ENCODE data around the gene ART5.

ART5 gene

DNA sequence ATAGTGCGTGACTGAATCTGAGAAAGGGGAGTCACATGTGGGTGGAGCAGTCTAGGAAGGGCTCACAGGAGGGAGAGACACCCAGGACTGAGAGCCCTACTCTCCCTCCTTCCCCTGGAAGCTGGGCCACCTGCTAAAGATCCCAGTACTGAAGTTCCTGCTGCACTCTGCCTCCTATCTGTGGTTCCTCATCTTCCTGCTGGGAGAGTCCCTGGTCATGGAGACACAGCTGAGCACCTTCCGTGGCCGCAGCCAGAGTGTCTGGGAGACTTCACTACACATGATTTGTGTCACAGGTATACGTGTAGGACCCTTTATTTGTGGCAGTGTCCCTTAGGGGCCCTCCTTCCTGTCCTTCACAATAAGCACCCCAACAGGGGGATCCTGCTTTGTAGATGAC lies 19.3 kb downstream of the ART5 start:
- TF ChIP-seq, protein P1, sequence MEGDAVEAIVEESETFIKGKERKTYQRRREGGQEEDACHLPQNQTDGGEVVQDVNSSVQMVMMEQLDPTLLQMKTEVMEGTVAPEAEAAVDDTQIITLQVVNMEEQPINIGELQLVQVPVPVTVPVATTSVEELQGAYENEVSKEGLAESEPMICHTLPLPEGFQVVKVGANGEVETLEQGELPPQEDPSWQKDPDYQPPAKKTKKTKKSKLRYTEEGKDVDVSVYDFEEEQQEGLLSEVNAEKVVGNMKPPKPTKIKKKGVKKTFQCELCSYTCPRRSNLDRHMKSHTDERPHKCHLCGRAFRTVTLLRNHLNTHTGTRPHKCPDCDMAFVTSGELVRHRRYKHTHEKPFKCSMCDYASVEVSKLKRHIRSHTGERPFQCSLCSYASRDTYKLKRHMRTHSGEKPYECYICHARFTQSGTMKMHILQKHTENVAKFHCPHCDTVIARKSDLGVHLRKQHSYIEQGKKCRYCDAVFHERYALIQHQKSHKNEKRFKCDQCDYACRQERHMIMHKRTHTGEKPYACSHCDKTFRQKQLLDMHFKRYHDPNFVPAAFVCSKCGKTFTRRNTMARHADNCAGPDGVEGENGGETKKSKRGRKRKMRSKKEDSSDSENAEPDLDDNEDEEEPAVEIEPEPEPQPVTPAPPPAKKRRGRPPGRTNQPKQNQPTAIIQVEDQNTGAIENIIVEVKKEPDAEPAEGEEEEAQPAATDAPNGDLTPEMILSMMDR (IDR thresholded peaks at IDR 0.05; ENCODE audit: low read depth, low read length), result no peak
- DNase-seq (ENCODE audit: low read depth, low spot score), result no peak
- in situ Hi-C loops (cut with HindIII; ENCODE audit: low sequenced_read_pairs), result no loop called here
- no peak overlapping the region for H3K4me3 ChIP-seq (ENCODE audit: low read depth, low read length)

DNA sequence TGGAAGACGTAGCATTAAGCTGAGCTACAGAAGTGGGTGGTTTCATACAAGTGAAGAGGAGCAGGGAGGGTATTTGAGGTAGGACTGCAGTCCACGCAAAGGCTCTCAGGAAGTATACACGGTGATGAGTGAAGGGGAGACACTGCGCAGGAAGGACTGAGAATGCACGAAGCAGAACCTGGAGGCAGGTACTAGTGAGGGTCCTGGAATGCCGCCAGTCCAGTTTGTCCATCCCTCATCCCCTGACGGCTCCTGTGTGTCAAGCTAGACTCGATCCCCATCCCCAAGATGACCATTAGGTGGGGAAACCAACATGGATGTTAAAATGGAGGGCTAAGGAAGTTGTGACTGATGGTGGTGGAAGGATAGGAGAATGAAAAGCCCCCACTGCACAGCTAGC lies 23.8 kb downstream of the ART5 start:
- TF ChIP-seq, protein P1 (IDR thresholded peaks at IDR 0.05; ENCODE audit: low read depth, low read length), result no peak
- DNase-seq (ENCODE audit: low read depth, low spot score), result no peak
- in situ Hi-C loops (cut with HindIII; ENCODE audit: low sequenced_read_pairs), result no loop called here
- H3K4me3 ChIP-seq (ENCODE audit: low read depth, low read length), result no peak overlapping the region

DNA sequence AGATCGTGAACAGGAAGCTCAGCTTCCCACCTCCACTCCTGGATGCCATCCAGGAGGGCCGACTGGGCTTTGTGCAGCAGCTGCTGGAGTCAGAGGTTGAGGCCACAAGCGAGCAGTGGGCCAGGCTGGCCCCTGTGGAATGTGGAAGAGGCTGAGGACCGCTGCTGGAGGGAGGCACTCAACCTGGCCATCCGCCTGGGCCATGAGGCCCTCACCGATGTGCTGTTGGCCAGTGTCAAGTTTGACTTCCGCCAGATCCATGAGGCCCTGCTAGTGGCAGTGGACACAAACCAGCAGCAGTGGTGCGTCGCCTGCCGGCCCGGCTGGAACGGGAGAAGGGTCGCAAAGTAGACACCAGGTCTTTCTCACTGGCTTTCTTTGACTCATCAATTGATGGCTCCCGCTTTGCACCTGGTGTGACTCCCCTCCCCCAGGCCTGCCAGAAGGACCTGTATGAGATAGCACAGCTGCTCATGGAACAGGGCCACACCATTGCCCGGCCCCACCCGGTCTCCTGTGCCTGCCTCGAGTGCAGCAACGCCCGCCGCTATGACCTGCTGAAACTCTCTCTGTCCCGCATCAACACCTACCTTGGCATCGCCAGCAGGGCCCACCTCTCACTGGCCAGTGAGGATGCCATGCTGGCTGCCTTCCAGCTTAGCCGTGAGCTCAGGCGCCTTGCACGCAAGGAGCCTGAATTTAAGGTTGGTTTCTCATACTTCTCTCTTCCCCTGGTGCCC lies 24.9 kb downstream of the ART5 start:
- TF ChIP-seq, protein P1 (IDR thresholded peaks at IDR 0.05; ENCODE audit: low read depth, low read length), result no peak
- in situ Hi-C loops (cut with HindIII; ENCODE audit: low sequenced_read_pairs), result no loop called here
- H3K4me3 ChIP-seq (ENCODE audit: low read depth, low read length), result no peak overlapping the region
- no peak for DNase-seq (ENCODE audit: low read depth, low spot score)

DNA sequence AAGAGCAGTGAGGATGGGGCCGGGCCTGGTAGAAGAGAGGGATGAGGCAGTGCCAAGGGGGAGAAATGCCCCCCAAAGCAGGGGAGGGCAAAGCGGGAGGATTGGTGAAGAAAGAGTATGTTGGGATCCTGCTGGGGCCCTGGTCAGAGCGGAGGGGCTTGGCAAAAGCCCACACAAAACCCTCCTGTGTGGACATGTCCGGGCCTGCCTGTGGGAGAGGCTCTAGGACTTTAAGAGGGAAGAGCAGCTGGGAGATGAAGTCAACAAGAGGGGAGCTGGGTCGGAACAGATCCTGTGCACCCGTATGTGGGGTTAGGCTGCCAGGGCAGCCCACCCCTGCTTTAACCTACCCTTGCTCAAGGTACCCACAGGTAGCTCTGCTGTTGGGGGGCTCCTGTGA lies 25.8 kb downstream of the ART5 start:
- no peak overlapping the region for H3K4me3 ChIP-seq (ENCODE audit: low read depth, low read length)
- TF ChIP-seq, protein P1 (IDR thresholded peaks at IDR 0.05; ENCODE audit: low read depth, low read length), result no peak
- no peak for DNase-seq (ENCODE audit: low read depth, low spot score)
- in situ Hi-C loops (cut with HindIII; ENCODE audit: low sequenced_read_pairs), result no loop called here

DNA sequence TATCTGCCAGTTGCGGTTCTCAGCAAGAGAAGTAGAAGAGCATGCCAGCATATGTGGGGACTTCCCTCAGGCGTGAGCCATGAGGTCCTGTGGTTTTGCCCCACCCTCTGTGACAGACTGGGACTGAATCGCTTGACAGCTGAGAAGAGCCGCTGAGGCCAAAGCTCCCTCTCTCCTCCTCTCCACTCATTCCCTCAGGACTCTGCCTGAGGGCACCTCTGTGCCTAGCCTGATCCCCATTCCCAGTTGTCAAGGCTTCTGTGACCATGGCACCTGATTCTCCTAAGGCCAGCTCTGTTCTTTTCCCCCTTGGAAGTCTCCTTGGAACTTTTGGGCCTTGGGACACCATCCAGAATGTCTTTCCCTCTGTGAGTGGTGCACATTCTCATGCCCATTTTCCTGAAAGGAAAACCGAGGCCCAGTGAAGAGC lies 27.0 kb downstream of the ART5 start:
- in situ Hi-C loops (cut with HindIII; ENCODE audit: low sequenced_read_pairs), result no loop called here
- no peak overlapping the region for H3K4me3 ChIP-seq (ENCODE audit: low read depth, low read length)
- DNase-seq (ENCODE audit: low read depth, low spot score), result no peak
- TF ChIP-seq, protein P1 (IDR thresholded peaks at IDR 0.05; ENCODE audit: low read depth, low read length), result no peak

DNA sequence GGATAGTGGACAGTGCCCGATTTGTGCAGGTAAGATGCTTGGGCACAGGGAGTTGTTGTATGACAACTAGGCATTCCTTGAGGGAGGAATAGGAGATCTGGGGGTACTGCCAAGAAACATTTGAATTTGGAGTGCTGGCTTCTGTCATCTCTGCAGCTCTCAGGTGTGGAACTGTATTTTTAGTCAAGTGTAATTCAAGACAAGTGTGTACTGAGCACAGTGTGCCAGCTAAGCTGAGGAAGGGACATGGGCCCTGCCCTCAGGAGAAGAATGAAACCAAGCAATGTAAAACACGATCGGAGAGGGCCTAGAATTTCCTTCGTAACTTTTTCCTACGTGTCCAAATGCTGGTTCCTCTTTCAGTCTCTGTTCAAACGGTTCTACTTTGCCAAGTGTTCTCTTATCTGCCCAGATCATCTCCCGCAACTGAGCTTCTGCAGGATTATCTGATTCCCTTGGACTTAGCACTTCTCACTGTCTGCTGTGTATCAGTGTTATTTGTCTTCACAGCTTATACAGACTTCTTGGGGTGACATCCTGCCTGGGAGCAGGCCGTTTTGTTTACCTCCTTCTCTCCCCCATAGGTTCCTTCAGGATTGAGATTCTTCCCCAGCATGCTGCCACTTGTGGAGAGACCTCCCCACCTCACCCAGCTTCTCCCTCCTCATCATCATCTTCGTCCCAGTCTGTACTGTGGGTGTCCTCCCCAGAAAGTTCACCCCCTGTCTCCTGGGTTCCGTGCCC lies 27.6 kb downstream of the ART5 start:
- H3K4me3 ChIP-seq (ENCODE audit: low read depth, low read length), result no peak overlapping the region
- in situ Hi-C loops (cut with HindIII; ENCODE audit: low sequenced_read_pairs), result no loop called here
- TF ChIP-seq, protein P1 (IDR thresholded peaks at IDR 0.05; ENCODE audit: low read depth, low read length), result no peak
- no peak for DNase-seq (ENCODE audit: low read depth, low spot score)

Measured in astrocyte of the spinal cord (primary cell).